HTR-8/SVneo (cell line): ENCODE data around the gene OSBP2.

Source experiments
- DNase-seq: peaks from one replicate; pipeline ENCODE4 v3.0.0; 2011; ENCODE audit warnings: low spot score, mixed read lengths; ENCODE audit not compliant: insufficient read length
- FAIRE-seq: peaks from 2 replicates; lab custom pipeline; 2011; peaks lifted over from hg19 to GRCh38; lab: Jason Lieb, UNC

The OSBP2 gene, protein sequence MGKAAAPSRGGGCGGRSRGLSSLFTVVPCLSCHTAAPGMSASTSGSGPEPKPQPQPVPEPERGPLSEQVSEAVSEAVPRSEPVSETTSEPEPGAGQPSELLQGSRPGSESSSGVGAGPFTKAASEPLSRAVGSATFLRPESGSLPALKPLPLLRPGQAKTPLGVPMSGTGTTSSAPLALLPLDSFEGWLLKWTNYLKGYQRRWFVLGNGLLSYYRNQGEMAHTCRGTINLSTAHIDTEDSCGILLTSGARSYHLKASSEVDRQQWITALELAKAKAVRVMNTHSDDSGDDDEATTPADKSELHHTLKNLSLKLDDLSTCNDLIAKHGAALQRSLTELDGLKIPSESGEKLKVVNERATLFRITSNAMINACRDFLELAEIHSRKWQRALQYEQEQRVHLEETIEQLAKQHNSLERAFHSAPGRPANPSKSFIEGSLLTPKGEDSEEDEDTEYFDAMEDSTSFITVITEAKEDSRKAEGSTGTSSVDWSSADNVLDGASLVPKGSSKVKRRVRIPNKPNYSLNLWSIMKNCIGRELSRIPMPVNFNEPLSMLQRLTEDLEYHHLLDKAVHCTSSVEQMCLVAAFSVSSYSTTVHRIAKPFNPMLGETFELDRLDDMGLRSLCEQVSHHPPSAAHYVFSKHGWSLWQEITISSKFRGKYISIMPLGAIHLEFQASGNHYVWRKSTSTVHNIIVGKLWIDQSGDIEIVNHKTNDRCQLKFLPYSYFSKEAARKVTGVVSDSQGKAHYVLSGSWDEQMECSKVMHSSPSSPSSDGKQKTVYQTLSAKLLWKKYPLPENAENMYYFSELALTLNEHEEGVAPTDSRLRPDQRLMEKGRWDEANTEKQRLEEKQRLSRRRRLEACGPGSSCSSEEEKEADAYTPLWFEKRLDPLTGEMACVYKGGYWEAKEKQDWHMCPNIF

DNA sequence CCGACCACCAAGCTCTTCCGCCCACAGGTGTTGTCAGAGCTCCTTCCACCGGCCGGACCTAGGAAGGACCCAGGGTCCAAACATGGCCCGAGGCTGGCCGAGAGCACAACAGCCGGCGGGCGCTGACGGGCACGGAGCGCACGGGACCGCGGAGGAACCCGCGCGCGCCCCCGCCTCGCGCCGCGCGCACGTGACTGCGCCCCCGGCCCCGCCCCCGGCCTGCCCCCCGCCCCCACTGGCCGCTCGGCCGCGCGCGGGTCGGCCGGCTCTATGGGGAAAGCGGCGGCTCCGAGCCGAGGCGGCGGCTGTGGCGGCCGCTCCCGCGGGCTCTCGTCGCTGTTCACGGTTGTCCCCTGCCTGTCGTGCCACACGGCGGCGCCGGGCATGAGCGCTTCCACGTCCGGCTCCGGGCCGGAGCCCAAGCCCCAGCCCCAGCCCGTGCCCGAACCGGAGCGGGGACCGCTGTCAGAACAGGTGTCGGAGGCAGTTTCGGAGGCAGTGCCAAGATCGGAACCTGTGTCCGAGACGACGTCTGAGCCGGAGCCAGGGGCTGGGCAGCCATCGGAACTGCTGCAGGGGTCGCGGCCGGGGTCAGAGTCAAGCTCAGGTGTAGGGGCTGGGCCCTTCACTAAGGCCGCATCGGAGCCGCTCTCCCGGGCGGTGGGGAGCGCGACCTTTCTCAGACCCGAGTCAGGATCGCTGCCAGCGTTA, at the start of gene OSBP2:
Gene OSBP2, plus strand, starts transcription at position 235 of the 711 bp plus-strand sequence. Its CDS starts 36 bp downstream, at position 271.
- FAIRE-seq: no peak
- no peak for DNase-seq

DNA sequence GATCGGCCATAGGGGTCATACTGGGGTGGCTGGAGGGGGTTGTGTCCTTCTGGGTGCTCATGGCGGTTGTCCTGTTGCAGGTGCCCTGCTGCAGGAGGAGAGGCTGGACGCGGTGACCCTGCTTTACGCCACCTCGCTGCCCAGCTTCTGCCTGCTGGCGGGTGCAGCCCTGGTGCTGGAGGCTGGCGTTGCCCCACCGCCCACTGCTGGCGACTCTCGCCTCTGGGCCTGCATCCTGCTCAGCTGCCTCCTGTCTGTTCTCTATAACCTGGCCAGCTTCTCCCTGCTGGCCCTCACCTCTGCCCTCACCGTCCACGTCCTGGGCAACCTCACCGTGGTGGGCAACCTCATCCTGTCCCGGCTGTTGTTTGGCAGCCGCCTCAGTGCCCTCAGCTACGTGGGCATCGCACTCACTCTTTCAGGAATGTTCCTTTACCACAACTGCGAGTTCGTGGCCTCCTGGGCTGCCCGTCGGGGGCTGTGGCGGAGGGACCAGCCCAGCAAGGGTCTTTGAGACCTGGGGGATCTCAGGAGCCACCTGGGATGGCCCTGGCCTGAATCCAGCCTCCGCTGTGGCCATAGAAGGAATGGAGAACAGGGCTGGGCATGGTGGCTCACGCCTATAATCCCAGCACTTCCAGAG, 48.0 kb upstream of the OSBP2 start:
- DNase-seq: no peak
- FAIRE-seq: no peak

DNA sequence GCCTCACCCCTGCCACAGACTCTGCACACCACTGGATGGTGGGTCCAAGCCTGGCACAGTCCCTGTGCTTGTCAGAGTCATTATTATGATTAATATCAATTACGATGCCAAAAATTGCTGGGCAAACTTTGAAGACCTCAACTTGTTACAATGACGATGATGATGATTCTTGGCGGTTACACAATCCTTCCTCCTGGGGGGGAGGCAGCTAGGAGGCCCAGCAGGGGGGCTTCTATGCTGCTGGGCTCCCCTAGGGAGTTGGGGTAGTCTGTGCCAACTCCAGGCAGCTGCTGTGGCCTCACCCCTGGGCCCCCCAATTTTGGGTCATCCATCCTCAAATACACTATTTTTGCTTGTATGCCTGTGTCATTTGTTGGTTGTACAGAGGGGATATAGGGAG, 47.1 kb upstream of the OSBP2 start:
- no peak for DNase-seq
- no peak for FAIRE-seq

DNA sequence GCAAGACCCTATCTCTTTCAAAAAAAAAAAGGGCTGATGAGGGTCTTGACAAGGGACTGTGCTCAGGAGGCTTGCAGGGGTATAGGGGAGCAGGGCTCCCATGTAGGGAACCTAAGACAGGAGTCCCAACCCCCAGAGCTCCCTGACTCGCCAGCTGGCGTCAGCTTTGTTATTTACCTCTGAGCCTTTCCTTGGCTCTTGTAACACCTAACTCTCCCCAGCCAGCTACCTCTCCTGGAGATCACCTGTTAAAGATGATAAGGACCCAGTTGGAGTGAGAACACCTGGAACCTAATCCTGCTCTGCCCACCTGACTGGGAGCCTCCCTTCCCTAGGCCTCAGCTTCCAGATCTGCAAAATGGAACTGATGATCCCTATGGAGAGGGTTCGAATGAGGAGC, 45.8 kb upstream of the OSBP2 start:
- DNase-seq (no peak), FAIRE-seq (no peak)

DNA sequence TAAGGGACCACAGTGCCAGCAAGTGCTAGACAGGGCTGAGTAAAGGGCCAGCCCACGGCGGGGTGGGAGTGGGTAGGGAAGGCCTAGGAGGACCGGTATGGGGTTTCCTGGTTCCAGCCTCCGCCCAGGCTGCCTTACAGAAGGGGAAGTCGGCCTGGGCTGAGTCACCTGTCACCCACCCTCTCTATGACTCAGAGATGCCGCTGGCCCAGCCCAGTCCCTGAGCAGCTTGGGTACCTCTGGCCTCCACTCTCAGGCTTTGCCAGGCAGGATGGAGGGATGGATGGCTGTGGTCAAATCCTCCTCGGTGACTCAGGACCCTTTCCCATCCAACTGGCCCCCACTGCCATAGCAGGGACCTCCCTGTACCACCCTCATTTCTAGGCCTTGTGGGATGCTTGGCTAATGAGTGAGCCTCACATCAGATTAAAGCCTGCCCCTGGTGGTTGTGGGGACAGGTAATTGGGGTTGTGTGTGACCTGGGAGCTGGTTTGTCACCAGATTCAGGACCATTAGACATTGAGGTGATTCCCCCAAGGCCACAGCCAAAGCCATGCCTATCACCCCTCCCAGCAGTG, 45.2 kb upstream of the OSBP2 start:
- peak; percentile 81 for DNase-seq
- FAIRE-seq: peak; percentile 23

DNA sequence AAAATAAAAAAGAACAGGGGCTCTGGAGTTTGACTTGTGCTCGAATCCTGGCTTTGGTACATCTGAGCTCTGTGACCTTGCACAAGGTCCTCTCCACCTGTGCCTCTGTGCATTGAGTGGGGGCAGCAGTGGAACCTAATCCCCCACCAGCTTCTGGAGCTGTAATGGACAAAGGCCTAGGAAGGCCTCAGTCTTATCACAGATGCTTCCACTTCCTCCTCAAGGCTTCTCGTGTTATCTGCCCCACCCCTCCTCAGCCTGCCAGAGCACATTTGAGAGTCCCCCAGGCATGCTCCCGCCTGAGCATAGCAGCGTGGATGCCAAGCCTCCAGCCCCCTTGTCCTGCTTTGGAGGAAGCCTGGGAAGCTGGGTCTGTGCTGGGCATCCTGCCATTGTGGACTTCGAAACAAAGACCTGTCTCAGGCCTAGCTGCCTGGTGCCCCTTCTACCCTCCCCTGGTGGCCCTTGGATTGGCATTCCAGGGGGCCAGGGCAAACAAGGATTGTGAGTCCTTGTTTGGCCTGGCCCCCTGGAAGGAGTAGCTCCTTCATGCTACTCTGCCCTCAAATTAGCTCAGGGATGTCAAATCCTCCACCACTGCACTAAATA, 44.1 kb upstream of the OSBP2 start:
- no peak for FAIRE-seq
- DNase-seq: no peak

DNA sequence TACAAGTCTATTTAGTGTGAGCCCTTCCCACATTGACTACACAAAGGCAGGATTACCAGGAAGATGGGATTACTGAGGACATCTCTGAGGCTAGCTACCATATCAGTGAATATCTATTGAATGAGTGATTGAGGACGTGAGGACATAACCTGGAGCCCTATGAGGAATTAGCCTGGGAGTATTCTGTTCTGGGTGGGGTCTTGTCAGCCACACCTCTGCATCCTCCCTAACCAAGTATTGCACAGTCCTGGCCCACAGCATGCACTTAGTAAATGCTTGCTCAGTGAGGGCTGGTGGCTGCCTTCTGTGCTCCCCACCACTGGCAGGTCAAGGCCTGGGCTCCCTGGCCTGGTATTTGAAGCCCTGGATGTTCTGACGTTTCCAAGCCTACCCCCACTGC, 41.8 kb upstream of the OSBP2 start:
- no peak for DNase-seq
- FAIRE-seq: no peak

DNA sequence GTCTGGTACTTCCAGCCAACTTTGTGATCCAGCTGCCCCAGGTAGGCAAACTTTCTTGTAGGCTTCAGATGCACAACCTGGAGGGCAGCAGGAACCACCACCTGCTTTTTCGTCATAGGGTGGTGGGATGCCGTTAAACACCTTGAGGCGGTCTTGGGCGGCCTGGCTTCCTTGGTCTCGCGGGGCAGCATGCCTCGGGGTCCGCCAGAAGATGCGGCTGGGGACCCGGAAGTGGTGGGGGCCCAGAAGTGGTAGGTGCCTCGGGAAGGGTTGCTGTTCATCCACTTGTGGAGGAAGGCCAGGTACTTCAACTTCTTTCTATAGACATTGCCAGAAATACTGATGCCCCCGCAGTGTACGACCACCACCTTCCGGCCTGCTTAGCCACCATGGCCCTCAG, 40.3 kb upstream of the OSBP2 start:
- no peak for FAIRE-seq
- DNase-seq: no peak

DNA sequence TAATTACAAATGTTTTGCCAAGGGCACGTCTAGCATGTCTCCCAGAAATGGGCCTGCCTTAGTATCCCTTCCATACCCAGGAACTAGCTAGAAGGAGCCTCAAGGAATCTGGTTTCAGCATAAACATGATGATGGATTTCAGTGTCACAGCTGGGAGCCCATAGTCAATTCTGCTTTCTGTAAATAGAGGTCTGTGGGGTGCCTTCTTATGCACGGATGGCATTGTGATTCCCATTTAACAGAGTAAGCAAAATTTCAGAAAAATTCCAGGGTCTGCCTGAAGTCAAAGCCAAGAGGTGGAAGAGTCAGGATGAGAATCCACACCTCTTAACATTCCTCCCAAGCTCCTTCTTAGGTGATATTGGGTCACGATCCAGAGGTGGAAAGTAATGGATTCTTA, 39.1 kb upstream of the OSBP2 start:
- no peak for DNase-seq

DNA sequence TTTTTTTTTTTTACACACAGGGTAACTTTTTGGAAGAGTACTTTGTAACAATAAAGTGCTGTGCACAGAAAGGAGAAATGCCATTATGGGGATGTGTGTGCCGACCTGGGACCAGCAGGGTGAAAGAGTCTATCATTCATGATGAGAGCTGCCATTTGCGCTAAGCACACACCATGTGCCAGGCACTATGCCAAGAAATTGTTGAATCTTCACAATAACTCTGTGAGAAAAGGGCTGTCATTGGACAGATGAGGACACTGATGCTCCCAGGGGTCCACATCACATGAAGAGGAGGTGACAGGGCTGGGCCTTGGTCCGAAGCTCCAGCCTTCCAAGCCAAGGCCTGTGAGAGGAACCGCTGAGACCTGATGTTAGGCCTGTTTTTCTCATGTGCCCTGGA, 32.6 kb upstream of the OSBP2 start:
- DNase-seq: no peak
- FAIRE-seq: no peak

More for the DNA sequence above, 39.1 kb upstream of the OSBP2 start:
- FAIRE-seq: no peak

DNA sequence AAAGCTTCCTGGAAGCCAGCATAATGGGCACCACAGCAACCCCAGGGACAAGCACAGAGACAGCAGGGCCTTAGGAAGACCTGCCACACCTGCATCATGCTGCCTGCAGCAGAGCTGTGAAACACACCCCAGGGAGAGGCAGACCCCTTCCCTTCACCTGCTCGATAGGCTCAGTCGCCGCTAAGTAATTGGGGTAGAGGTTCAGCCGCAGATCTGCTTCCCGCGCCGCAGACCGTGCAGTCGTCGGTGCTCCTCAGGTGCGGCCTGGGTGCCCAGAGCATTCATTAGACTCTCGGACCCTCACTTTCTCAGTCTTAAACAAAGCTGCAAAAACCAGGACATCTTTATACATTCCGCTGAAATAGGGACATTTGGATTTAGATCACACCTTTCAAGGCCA, 29.9 kb upstream of the OSBP2 start:
- FAIRE-seq (no peak), DNase-seq (no peak)

DNA sequence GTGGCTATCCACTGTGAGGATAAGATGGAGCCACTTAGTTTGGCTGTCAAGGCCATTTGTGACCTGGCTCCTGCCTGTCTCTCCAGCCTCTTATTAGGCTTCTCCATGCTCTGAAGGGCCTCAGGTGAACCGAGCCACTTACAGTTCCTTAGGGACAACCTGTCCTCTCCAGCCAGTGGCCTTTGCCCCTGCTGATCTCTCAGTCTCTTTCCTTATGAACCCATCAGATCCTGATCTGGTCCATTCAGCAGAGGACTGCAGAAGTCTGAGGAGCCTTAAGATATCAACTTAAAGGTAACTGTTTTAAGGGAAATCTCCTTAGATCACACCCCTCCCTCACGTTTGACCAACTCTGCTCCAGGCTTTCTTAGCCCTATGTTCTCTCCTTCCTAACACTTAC, 29.4 kb upstream of the OSBP2 start:
- FAIRE-seq (no peak), DNase-seq (no peak)

DNA sequence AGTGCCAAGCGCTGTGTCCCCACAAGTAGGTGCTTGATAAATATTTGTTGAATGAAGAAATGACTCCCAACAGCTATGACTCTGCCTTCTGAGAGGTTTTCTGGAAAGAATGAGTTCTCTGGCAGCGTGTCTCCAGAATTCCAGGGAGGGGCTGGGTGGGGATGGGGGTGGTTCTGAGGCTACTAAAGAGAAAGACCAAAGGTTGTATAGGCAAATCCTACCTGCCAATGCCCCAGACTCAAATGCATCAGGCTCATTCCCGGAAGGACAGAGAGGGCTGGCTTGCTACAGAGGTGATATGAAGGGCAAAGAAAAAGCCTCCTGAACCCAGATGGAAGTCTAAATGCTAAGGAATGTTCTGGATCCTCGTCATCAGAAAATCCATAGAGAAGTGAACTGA, 28.9 kb upstream of the OSBP2 start:
- FAIRE-seq: no peak

DNA sequence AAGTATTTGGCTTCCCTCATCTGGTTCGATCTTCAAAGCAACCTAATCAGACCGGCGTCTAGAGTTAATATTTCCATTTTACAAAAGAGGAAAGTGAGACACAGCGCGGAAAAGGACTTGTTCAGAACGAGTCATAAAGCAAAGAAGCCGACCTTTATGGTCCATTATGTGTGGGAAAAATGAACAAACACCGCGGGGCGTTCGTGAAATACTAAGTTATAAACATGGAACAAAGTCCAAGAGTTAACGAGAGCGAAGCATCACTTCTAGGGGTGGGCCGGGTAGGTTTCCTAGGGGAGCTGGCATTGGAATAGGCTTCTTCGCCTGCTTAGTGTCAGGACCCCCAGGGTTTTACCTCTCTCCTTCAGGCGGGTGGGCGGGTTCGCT, 27.6 kb upstream of the OSBP2 start:
- no peak for FAIRE-seq
- no peak for DNase-seq

More for the DNA sequence above, 28.9 kb upstream of the OSBP2 start:
- DNase-seq: no peak

DNA sequence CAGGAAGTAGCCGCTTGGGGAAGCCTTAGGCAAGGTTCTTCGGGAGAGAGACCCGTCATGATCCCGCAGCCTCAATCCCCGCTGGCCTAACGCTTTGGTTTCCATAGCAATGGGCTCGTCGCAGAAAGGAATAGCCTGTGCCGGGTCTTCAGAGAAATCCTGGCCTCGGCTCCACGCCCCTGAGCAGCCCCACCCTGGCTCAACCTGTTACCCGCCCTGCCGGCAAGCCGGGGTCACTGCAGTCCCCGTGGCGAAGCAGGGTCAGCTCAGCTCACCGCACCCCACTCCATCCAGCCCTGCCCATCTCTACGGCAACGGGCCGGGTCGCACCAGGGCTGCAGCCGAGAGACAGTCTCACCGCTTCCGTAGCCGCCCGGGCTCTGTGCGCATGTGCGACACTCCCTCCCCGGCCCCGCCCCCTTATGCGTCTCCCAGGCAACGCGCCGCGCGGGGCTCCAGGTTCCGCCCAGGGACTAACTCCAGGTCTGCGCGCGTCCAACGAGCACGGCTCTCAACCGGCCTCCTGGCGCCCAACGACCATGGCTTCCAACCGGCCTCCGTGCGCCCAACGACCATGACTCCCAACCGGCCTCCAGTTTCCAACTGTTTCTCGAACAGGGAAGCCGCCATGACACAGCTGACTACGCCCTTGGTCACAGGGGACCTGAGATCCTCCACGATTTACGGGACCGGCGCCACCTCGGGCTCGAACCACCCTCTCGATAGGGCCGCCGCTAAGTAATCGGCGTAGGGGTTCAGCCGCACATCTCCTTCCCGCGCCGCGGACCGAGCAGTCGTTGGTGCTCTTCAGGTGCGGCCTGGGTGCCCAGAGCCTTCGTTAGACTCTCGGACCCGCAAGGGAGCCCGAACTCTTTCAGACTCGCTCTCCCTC, 26.9 kb upstream of the OSBP2 start, which contains the start of gene DUSP18:
Gene DUSP18, minus strand, starts transcription at position 382 of the 892 bp plus-strand sequence. CDS start 3,872 bp downstream, outside the sequence.
- FAIRE-seq: peak; percentile 91
- peak; percentile 92 for DNase-seq

DNA sequence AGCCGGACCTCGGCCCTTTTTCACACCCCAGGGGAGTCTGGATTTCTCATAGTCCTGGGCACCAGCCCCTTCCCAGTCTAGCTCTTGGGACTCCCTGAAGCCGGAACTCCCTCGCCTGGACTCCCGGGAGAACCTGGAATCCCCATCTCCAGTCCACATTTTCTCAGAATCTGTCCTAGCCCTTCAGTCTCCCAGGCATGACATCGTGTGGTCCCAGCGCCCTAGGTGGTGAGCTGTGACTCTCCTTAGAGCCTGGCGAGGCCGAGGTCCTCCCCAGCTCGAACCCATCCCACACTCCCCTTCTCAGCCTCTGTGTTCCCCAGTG, 26.3 kb upstream of the OSBP2 start:
- DNase-seq (no peak), FAIRE-seq (no peak)

DNA sequence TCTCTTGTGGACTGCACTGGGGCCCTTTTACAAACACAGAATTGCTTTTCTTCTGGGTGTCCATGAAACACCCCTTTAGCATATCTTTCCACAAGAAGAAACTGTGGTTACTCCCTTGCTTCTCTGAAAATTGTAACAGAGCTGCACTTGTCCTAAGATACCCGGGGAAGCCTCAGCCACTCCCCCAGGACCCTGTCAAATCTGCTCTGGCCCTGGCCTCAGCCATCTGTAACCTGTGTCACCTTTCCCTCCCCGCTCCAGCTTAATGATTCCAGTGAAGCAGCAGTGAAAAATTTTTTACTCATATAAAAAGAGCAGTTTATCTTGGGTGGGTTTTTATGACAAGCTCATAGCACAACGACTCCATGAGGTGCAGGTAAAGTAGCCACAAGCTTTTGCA, 23.6 kb upstream of the OSBP2 start:
- FAIRE-seq (no peak), DNase-seq (no peak)

DNA sequence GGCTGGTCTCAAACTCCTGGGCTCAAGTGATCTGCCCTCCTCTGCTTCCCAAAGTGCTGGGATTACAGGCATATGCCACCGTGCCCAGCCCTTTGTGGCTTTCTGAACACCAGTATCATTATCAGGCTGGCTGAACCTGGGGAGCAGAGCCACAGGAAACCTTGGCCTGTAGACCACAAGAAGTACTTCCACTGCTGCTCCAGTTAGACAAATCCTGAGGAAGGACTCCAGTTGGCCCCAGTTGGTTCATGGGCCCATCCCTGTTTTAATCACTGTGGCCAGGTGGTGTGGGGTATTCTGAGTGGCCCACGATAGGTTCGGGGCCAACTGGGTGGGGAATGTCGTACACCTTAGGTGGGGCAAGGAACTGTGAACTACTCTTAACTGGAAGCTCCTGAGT, 21.5 kb upstream of the OSBP2 start:
- DNase-seq (no peak), FAIRE-seq (no peak)
